Gastrocnemius medialis (tissue), 4 donors: ENCODE data around the gene GEMIN2.

Source experiments
- POLR2A ChIP-seq, 2 donors: fragments of 450-650 bp; IDR thresholded peaks; one replicate each; pipeline ENCODE4 v1.6.1; 2017; ENCODE audit warnings: antibody characterized with exemption in 2 of 2, mild to moderate bottlenecking in 2 of 2, moderate library complexity in 2 of 2
- TF ChIP-seq, protein P1 (sequence below), 5 experiments: fragments of 450-650 bp in 3 of 5; fragments of 200-600 bp in 2 of 5; sonication (generic) in 2 of 5; IDR thresholded peaks in 4 of 5; conservative IDR thresholded peaks in 1 of 5; 1 replicate in 4 of 5; 2 replicates in 1 of 5; pipeline ENCODE4 v1.5.1; 2016 to 2019; ENCODE audit warnings: antibody characterized with exemption in 5 of 5, mild to moderate bottlenecking in 3 of 5, moderate library complexity in 3 of 5

DNA sequence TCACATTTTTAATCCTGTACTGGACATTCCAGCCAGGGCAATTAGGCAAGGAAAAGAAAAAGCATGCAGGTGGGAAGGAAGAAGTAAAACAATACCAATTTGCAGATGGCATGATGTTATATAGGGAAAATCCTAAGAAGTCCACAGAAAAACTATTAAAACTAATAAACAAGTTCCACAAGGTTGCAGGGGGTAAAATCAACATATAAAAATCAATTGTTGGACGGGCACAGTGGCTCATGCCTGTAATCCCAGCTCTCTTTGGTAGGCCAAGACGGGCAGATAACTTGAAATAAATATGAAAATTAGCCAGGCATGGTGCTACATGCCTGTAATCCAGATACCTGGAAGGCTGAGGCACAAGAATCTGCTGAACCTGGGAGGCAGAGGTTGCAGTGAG is 43.0 kb upstream of the GEMIN2 start:
- TF ChIP-seq, protein P1, sequence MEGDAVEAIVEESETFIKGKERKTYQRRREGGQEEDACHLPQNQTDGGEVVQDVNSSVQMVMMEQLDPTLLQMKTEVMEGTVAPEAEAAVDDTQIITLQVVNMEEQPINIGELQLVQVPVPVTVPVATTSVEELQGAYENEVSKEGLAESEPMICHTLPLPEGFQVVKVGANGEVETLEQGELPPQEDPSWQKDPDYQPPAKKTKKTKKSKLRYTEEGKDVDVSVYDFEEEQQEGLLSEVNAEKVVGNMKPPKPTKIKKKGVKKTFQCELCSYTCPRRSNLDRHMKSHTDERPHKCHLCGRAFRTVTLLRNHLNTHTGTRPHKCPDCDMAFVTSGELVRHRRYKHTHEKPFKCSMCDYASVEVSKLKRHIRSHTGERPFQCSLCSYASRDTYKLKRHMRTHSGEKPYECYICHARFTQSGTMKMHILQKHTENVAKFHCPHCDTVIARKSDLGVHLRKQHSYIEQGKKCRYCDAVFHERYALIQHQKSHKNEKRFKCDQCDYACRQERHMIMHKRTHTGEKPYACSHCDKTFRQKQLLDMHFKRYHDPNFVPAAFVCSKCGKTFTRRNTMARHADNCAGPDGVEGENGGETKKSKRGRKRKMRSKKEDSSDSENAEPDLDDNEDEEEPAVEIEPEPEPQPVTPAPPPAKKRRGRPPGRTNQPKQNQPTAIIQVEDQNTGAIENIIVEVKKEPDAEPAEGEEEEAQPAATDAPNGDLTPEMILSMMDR (IDR thresholded peaks at IDR 0.05 in 4 of 5, conservative IDR thresholded peaks at IDR 0.05 in 1 of 5): no peak
- TF ChIP-seq POLR2A (IDR thresholded peaks at IDR 0.05): no peak
